ENCODE data around the gene PEX3. TPM values are rescaled to one million over a fixed set of nuclear protein-coding genes. Genes with fewer than 3 reads are reported as not detected.

The PEX3 gene
- total RNA-seq, 1 donor = 20.6 TPM

- TF ChIP-seq, protein P1, sequence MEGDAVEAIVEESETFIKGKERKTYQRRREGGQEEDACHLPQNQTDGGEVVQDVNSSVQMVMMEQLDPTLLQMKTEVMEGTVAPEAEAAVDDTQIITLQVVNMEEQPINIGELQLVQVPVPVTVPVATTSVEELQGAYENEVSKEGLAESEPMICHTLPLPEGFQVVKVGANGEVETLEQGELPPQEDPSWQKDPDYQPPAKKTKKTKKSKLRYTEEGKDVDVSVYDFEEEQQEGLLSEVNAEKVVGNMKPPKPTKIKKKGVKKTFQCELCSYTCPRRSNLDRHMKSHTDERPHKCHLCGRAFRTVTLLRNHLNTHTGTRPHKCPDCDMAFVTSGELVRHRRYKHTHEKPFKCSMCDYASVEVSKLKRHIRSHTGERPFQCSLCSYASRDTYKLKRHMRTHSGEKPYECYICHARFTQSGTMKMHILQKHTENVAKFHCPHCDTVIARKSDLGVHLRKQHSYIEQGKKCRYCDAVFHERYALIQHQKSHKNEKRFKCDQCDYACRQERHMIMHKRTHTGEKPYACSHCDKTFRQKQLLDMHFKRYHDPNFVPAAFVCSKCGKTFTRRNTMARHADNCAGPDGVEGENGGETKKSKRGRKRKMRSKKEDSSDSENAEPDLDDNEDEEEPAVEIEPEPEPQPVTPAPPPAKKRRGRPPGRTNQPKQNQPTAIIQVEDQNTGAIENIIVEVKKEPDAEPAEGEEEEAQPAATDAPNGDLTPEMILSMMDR (IDR thresholded peaks at IDR 0.05; ENCODE audit: insufficient read depth, low read length) = no peak
- DNase-seq (ENCODE audit: low read depth) = peak; percentile 35
Observed at GRCh38 chr6:143536461-143536865, 85.9 kb downstream of the PEX3 start.

DNA sequence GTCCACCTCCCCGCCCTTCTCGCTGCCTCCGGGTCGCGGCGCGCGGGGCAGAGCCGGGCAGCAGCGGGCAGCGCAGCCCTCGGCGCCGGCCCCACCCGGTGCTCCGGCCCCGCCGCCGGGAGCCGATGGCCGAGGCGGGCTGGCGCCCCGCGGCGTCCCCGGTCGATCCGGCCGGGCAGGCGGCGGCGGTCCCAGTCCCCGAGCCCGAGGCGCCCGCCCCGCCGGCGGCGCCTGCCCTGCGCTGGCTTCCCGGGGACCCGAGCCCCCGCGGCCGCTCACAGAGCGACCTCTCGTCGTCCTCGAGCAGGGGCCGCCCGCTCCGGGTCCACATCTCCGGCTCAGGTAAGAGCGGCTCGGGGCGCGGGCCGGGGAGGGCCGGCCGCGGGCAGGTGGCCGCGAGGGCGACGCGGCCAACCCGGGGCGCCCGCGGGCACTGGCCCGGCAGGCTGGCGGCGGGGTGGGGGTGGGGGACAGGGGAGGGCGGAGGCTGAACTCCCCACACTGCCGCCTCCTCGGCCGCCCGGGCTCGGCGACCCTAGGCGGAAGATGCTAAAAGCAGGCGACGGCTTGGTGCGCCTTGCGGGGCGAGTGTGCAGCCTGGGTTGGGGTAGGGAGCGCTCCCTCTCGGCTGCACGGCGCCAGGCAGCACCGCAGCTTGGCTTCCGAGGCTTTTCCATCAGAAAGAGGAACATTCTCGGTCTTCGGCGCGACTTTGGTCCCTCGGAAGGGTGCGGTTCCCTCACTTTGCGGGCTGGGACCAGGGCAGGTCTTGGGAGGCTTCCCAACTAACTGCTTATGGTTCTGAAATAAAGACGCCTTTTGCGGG lies 86.5 kb downstream of the PEX3 start:
- TF ChIP-seq, protein P1 (IDR thresholded peaks at IDR 0.05; ENCODE audit: insufficient read depth, low read length) = peak; percentile 69
- DNase-seq (ENCODE audit: low read depth) = peak; percentile 46

More at GRCh38 chr6:143536461-143536865, 85.9 kb downstream of the PEX3 start:
- H3K4me3 ChIP-seq (ENCODE audit: low read depth, low read length) = peak overlapping the region; percentile 68

GRCh38 chr6:143538374-143538773 lies 87.8 kb downstream of the PEX3 start:
- TF ChIP-seq, protein P1 (IDR thresholded peaks at IDR 0.05; ENCODE audit: insufficient read depth, low read length) = no peak
- H3K4me3 ChIP-seq (ENCODE audit: low read depth, low read length) = no peak overlapping the region

More for the DNA sequence above, 86.5 kb downstream of the PEX3 start:
- peak overlapping the region; percentile 68 for H3K4me3 ChIP-seq (ENCODE audit: low read depth, low read length)

GRCh38 chr6:143539106-143539505 lies 88.5 kb downstream of the PEX3 start:
- TF ChIP-seq, protein P1 (IDR thresholded peaks at IDR 0.05; ENCODE audit: insufficient read depth, low read length) = no peak
- H3K4me3 ChIP-seq (ENCODE audit: low read depth, low read length) = no peak overlapping the region
- no peak for DNase-seq (ENCODE audit: low read depth)

More at GRCh38 chr6:143538374-143538773, 87.8 kb downstream of the PEX3 start:
- DNase-seq (ENCODE audit: low read depth) = no peak

DNA sequence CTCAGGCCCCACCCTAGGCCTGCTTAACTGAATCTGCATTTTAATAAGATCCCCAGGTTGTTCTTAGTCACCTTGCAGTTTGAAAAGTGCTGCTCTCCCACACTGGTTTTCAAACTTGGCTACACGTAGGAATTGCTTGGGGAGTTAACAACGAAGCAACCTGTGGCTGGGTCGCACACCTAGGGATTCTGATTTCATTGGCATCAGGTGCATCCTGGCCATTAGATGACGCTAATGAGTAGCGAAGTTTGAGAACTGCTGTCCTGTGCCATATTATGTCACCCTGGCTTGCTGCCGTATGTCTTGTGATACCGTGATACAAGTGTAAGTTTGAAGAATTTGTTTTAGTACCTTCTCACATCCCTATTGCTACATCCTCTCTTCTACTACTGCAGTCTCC lies 89.1 kb downstream of the PEX3 start:
- DNase-seq (ENCODE audit: low read depth) = no peak
- TF ChIP-seq, protein P1 (IDR thresholded peaks at IDR 0.05; ENCODE audit: insufficient read depth, low read length) = no peak
- H3K4me3 ChIP-seq (ENCODE audit: low read depth, low read length) = no peak overlapping the region

DNA sequence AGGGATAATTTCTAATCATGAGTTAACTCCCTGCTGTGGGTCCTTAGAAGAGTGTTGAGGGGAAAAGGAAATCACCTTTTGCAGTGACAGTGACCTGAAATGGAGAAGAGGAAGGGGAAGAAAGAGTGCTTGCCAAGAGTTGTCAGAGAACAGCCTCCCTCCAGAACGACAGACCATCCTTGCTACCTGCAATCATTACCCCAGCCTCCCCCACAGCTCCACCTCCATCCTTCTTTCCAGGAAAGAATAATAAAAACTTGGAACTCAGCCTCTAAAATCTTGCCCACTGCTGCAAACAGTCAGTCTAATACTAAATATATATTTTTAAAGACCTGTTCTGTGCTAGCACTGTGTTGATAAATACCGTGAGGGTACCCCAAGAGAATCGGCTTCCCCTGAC lies 89.6 kb downstream of the PEX3 start:
- H3K4me3 ChIP-seq (ENCODE audit: low read depth, low read length) = no peak overlapping the region
- no peak for DNase-seq (ENCODE audit: low read depth)

More for the DNA sequence above, 89.6 kb downstream of the PEX3 start:
- TF ChIP-seq, protein P1 (IDR thresholded peaks at IDR 0.05; ENCODE audit: insufficient read depth, low read length) = no peak

Small RNA genes lying within 50 kb of the gene (small RNA-seq; reads per million reads assigned to genes)
- gene RNA5SP221 = not detected

Other genes with a start within 250 kb of the PEX3 start
- 6.4 and 7.1 TPM in 2 replicates for gene ADAT2, start 110 bp upstream of the PEX3 start, total RNA-seq (ENCODE audit: low replicate concordance)
- gene FUCA2, start 60.9 kb downstream of the PEX3 start, total RNA-seq (ENCODE audit: low replicate concordance) = 72.5 and 74.4 TPM in 2 replicates
- 25.8 and 74.7 TPM in 2 replicates for gene PHACTR2, start 227.2 kb downstream of the PEX3 start, total RNA-seq (ENCODE audit: low replicate concordance)